GM18909 (cell line): ENCODE data around the gene MAGI1.
"Not testable (repeated sequence)": the region's sequence is repeated elsewhere in the genome, so short reads cannot be mapped to it uniquely, and the experiment has no call there.

Source experiments
- ATAC-seq: cut with Tn5 transposase; IDR thresholded peaks from one replicate; pipeline ENCODE4 v1.9.1; 2021; ENCODE audit warnings: mild to moderate bottlenecking; ENCODE audit not compliant: unreplicated experiment, poor library complexity

Gene MAGI1

GRCh38 chr3:66038726-66039589, at the start of gene MAGI1:
MAGI1 (minus strand) TSS chr3:66038918; CDS start chr3:66038308, 610 bp downstream.
- ATAC-seq: peak; percentile 83

- ATAC-seq: no peak
Observed at GRCh38 chr3:66083784-66084213, 45.1 kb upstream of the MAGI1 start.

DNA sequence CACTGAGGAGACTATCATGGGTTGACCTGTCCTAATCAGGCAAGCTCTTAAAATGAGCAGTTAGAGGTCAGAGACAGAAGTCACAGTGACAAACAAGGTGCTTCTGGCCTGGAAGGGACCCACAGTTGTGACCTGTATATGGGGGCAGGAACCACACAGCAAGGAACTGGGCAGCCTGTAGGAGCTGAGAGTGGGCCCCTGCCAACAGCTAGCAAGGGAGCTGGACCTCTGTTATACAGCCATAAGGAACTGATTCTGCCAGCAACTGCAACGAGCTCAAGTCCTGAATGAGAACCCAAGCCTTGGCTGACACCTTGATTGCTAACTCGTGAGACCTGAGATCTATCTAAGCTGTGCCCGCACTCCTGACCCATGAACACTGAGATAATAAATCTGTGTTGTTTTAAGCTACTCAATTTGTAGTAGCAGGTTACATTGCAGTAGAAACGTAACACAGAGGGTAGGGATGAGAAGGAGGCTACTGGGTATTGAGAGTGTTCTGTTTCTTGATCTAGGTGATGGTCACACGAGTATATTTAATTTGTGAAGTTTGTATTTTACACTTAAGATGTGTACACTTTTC, 44.5 kb upstream of the MAGI1 start:
- ATAC-seq: no peak

DNA sequence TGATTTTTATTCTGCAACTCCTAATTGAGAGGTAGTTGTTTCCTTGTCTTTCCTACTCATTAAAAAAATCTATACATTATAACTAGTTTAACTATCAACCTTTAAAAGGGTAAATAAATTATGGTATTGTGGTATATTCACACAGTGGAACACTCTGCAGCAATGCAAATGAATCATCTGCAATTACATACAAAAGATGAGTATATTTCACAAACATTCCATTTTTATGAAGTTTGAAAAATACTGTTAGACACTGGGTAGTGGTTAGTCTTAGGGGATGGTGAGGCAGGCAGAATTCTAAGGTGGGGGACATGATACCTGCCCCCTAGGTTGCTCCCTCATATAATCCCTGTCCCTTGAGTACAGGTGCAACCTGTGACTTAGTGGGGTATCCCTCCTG, 44.0 kb upstream of the MAGI1 start:
- no peak for ATAC-seq

DNA sequence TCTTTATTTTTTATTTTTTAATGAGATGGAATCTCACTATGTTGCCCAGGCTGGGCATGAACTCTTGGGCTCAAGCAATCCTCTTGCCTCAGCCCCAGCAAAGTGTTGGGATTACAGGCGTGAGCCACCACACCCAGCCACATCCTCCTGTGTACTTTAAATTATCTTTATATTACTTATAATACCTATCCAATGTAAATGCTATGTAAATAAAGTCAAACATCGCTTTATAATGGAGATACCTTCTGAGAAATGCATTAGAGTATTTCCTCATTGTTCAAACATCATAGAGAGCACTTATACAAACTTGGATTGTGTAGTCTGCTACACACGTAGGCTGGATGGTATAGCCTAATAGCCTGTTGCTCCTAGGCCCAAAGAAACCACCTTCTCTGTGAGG, 41.4 kb upstream of the MAGI1 start:
- no peak for ATAC-seq

GRCh38 chr3:66077973-66078372, 39.3 kb upstream of the MAGI1 start:
- ATAC-seq: no peak

GRCh38 chr3:66076861-66077470, 38.2 kb upstream of the MAGI1 start:
- no peak for ATAC-seq

- ATAC-seq: no peak
Observed at GRCh38 chr3:66075281-66075680, 36.6 kb upstream of the MAGI1 start.

DNA sequence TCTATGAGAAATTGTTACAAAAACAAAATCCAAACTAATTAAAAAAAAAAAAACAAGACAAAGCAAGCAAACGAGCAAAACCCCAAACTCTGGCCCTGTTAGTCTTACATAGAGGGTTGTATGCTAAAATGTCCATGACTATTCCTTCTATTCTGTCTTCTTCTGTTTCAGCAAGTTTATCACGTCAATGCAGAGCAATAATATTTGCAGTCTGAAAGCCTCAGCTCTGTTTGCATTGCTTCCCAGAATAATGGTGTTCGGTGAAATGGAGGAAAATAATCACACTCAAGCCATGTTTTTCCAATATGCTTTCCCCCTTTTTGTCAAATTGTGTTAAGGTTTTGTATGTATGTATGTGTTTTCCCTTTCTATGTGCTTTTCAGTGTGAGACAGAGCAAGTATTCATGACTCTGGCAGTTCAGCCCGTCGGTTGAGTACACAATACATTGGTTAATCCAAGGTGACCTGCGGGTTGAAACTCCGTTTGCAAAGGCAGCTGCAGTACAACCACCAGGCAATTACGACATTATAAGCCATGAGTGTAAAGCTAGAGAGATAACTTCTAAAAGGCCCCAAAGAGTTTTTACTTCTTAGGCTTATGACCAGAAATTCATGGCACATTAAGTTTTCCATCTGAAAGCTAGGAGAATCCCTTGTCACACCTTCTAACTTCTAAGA, 34.9 kb upstream of the MAGI1 start:
- ATAC-seq: no peak

GRCh38 chr3:66068255-66068654, 29.5 kb upstream of the MAGI1 start:
- no peak for ATAC-seq

GRCh38 chr3:66066963-66067617, 28.4 kb upstream of the MAGI1 start:
- no peak for ATAC-seq

- ATAC-seq: no peak
Observed at GRCh38 chr3:66055289-66055688, 16.6 kb upstream of the MAGI1 start.

GRCh38 chr3:66053550-66054094, 14.9 kb upstream of the MAGI1 start:
- ATAC-seq: no peak

- ATAC-seq: no peak
Observed at GRCh38 chr3:66052721-66053549, 14.2 kb upstream of the MAGI1 start.

DNA sequence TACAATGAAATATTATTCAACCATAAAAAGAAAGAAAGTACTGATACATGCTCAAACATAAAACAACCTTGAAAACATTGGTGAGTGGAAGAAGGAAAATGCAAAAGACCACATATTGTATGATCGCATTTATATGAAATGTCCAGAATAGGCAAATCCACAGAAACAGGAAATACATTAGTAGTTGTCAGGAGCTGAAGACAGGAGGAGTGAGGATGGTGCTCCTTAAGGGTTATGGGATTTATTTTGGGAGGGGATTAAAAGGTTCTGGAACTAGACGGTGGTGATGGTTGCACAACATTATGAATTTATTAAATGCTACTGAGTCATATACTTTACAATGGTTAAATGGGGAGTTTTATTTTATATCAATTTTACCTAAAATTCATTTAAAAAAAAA, 12.1 kb upstream of the MAGI1 start:
- no peak for ATAC-seq

DNA sequence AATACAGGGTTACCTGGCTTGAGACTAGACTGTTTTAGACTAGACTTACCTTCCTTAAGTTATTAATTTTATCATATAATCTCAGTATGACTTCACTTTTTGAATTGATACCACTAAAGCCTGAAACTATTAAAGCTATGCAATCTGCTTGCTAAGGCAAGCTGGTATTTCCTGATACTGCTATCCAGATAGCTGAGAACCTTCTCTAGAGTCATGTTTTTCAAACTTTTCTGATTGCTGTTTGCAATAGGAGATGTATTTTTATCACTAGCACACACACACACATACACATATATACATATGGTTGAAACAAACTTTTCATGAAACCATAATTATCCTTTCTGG, 9.3 kb upstream of the MAGI1 start:
- no peak for ATAC-seq

DNA sequence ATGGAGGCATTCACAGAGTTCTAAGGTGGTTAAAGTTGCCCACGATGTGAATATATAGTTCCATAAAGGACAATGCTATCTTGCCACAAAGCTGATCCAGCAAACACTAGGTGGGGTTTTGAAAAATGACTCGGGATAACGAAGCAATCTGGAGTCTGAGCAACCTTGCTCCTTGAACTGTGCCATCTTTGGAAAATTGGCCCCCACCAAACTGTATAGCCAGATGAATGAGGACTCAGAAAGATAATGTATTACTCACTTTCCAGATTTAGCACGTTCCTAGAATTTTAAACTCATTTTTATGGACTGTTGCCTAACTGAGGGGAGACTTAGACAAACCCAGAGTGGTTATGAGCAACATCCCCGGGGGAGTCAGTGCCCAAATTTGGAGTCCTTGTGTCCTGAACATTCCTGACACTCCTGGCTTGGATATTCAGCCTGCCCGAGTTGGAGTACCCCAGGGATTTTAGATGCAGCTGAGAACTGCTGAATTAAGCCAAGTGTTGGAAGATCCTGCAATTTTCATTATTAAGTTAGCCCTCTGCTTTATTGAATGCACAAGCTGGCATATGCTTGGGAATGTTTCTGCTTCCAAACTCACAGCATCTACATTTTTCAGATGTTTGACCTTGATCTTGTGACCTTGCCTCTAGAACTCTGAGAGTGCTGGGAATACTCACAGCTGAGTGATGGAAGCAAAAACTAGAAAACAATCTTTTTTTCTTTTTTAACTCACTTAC, 8.8 kb upstream of the MAGI1 start:
- ATAC-seq: no peak

- ATAC-seq: not testable (repeated sequence)
Observed at GRCh38 chr3:66046321-66046720, 7.6 kb upstream of the MAGI1 start.

GRCh38 chr3:66041828-66042227, 3.1 kb upstream of the MAGI1 start:
- no peak for ATAC-seq
